Kidney epithelial cell (primary cell): Measurements from ENCODE around the gene MAGI1. TPM values are rescaled to one million over a fixed set of nuclear protein-coding genes. Genes with fewer than 3 reads are reported as not detected.

ENCODE experiments used
- DNase-seq: peaks from one replicate; pipeline ENCODE4 v3.0.0-alpha.2; 2010; ENCODE audit warnings: low read depth
- H3K27me3 ChIP-seq: 2 replicates; pipeline ENCODE4 v1.6.0; 2011; ENCODE audit warnings: low read length; ENCODE audit not compliant: control insufficient read depth, insufficient read depth
- H3K36me3 ChIP-seq: 2 replicates; pipeline ENCODE4 v1.5.1; 2011; ENCODE audit warnings: low read length; ENCODE audit not compliant: control insufficient read depth, insufficient read depth
- H3K4me3 ChIP-seq: 2 replicates; pipeline ENCODE4 v1.5.1; 2011; ENCODE audit warnings: low read depth, mild to moderate bottlenecking, control low read depth, low read length
- CTCF ChIP-seq: IDR thresholded peaks from 2 replicates; pipeline ENCODE4 v1.5.1; 2011; ENCODE audit warnings: mild to moderate bottlenecking, moderate library complexity, low read length, control low read depth, inconsistent platforms; ENCODE audit not compliant: insufficient read depth, poor library complexity, severe bottlenecking
- total RNA-seq: library from RNA; depleted of rRNA; stranded (reverse); fragments of >200 nt; gene quantifications from 2 replicates; pipeline ENCODE4 v1.2.3, GENCODE V29; 2015

Gene MAGI1
- total RNA-seq, 1 donor from 2014 or later: 15.8 TPM

- no peaks in the 10 kb centered on the region for H3K36me3 ChIP-seq
- no peak overlapping the region for H3K4me3 ChIP-seq
- no peak for DNase-seq
- H3K27me3 ChIP-seq: no peaks in the 10 kb centered on the region
- TF ChIP-seq CTCF: no peak
These were observed 92.3 kb downstream of the MAGI1 start for GRCh38 chr3:65946438-65946837.

- Histone ChIP-seq H3K36me3 (no peaks in the 10 kb centered on the region), H3K27me3 (no peaks in the 10 kb centered on the region), H3K4me3 (no peak overlapping the region)
- no peak for TF ChIP-seq CTCF
- no peak for DNase-seq
These were observed 92.8 kb downstream of the MAGI1 start for GRCh38 chr3:65945953-65946352.

GRCh38 chr3:65945480-65945879 is 93.2 kb downstream of the MAGI1 start:
- Histone ChIP-seq H3K4me3 (no peak overlapping the region), H3K36me3 (no peaks in the 10 kb centered on the region), H3K27me3 (no peaks in the 10 kb centered on the region)
- TF ChIP-seq CTCF: no peak
- DNase-seq: no peak

GRCh38 chr3:65944252-65944651 is 94.5 kb downstream of the MAGI1 start:
- no peak for TF ChIP-seq CTCF
- Histone ChIP-seq H3K36me3 (no peaks in the 10 kb centered on the region), H3K4me3 (no peak overlapping the region), H3K27me3 (no peaks in the 10 kb centered on the region)
- DNase-seq: no peak

- no peak for DNase-seq
- Histone ChIP-seq H3K4me3 (no peak overlapping the region), H3K36me3 (no peaks in the 10 kb centered on the region), H3K27me3 (no peaks in the 10 kb centered on the region)
- TF ChIP-seq CTCF: no peak
These were observed 98.9 kb downstream of the MAGI1 start for GRCh38 chr3:65939801-65940246.

GRCh38 chr3:65939184-65939583 is 99.5 kb downstream of the MAGI1 start:
- DNase-seq: no peak
- H3K36me3 ChIP-seq: no peaks in the 10 kb centered on the region
- H3K27me3 ChIP-seq: no peaks in the 10 kb centered on the region
- TF ChIP-seq CTCF: no peak
- H3K4me3 ChIP-seq: no peak overlapping the region
